B cell (primary cell): ENCODE measurements around the gene TTC34. TPM values are rescaled to one million over a fixed set of nuclear protein-coding genes. Genes with fewer than 3 reads are reported as not detected.

Experiments used
- ATAC-seq: fragments of 200-7000 bp; cut with Tn5 transposase; one replicate; pipeline ENCODE4 v1.10.0; 2021; ENCODE audit warnings: low read depth, mild to moderate bottlenecking, moderate number of reproducible peaks, moderate library complexity
- CTCF ChIA-PET: fragments of 350-600 bp; sonication (Branson Sonifier 250); formaldehyde crosslinking; loops from one replicate; lab custom pipeline; 2021; ENCODE audit warnings: antibody characterized with exemption, inconsistent platforms; lab: Charles Lee
- POLR2A ChIA-PET: fragments of 350-600 bp; sonication (Branson Sonifier 250); formaldehyde crosslinking; loops from one replicate; lab custom pipeline; 2021; ENCODE audit warnings: antibody characterized with exemption; lab: Charles Lee
- DNase-seq: peaks from one replicate; pipeline ENCODE4 v3.0.0; 2013
- H2AFZ ChIP-seq: 2 replicates; pipeline ENCODE4 v1.6.1; 2012; ENCODE audit warnings: mild to moderate bottlenecking, low read depth, low read length; ENCODE audit not compliant: insufficient read depth, poor library complexity, severe bottlenecking
- H3K27ac ChIP-seq, 2 donors: 1 replicate in 1 of 2; 2 replicates in 1 of 2; pipeline ENCODE4 v1.5.1; 2012 to 2013; ENCODE audit warnings: low read length in 2 of 2, mild to moderate bottlenecking in 2 of 2, moderate library complexity in 1 of 2
- H3K27me3 ChIP-seq, 4 experiments: fragments of 200-600 bp in 1 of 4; sonication (generic) in 1 of 4; replicated peaks in 1 of 4; 1 replicate in 2 of 4; 2 replicates in 2 of 4; pipeline versions ENCODE4 v1.6.1 to v1.7.0; 2013 to 2016; ENCODE audit warnings: low read length in 3 of 4, mild to moderate bottlenecking in 2 of 4, mixed read lengths in 1 of 4, moderate library complexity in 1 of 4; ENCODE audit not compliant: insufficient read depth in 4 of 4, control insufficient read depth in 3 of 4; ENCODE audit errors: control extremely low read depth in 1 of 4
- H3K36me3 ChIP-seq, 2 experiments: replicated peaks in 1 of 2; 1 replicate in 1 of 2; 2 replicates in 1 of 2; pipeline versions ENCODE4 v1.6.1 to v1.7.1; 2013; ENCODE audit warnings: low read length in 1 of 2; ENCODE audit not compliant: insufficient read depth in 2 of 2, control insufficient read depth in 1 of 2; ENCODE audit errors: control extremely low read depth in 1 of 2, extremely low read depth in 1 of 2
- H3K4me1 ChIP-seq, 2 donors: fragments of 200-600 bp in 1 of 2; sonication (generic) in 1 of 2; 1 replicate in 1 of 2; 2 replicates in 1 of 2; pipeline versions ENCODE4 v1.5.1 to v1.6.1; 2013 to 2017; ENCODE audit warnings: low read length in 2 of 2; ENCODE audit not compliant: control insufficient read depth in 2 of 2, insufficient read depth in 2 of 2
- H3K4me2 ChIP-seq: replicated peaks from 2 replicates; pipeline ENCODE3; 2012; ENCODE audit warnings: mild to moderate bottlenecking, low read depth, low read length; ENCODE audit not compliant: poor library complexity, severe bottlenecking
- H3K4me3 ChIP-seq, 5 experiments: fragments of 200-600 bp in 1 of 5; sonication (generic) in 1 of 5; 1 replicate in 3 of 5; 2 replicates in 2 of 5; pipeline versions ENCODE4 v1.5.1 to v1.7.0; 2011 to 2016; ENCODE audit warnings: low read length in 4 of 5, mild to moderate bottlenecking in 4 of 5, low read depth in 2 of 5, control low read depth in 1 of 5, moderate library complexity in 1 of 5; ENCODE audit not compliant: insufficient read depth in 1 of 5; ENCODE audit errors: control extremely low read depth in 1 of 5, extremely low read depth in 1 of 5
- H3K79me2 ChIP-seq: fragments of 200-600 bp; sonication (generic); one replicate; pipeline ENCODE4 v1.6.0; 2016; ENCODE audit warnings: low read length; ENCODE audit not compliant: control insufficient read depth, insufficient read depth
- H3K9ac ChIP-seq: fragments of 200-600 bp; sonication (generic); 2 replicates; pipeline ENCODE4 v1.6.1; 2017; ENCODE audit warnings: mild to moderate bottlenecking, low read length, moderate library complexity
- H3K9me3 ChIP-seq, 3 donors: one replicate each; pipeline versions ENCODE4 v1.6.1 to v1.7.1; 2013; ENCODE audit warnings: low read length in 2 of 3; ENCODE audit not compliant: control insufficient read depth in 2 of 3, insufficient read depth in 1 of 3; ENCODE audit errors: control extremely low read depth in 1 of 3
- H4K20me1 ChIP-seq: 2 replicates; pipeline ENCODE4 v1.6.0; 2012; ENCODE audit warnings: mild to moderate bottlenecking, low read length; ENCODE audit not compliant: insufficient read depth, control insufficient read depth, poor library complexity, severe bottlenecking
- H3K27ac Mint-ChIP-seq: one replicate; pipeline ENCODE4 v1.8.0; 2021; ENCODE audit warnings: mixed read lengths
- H3K27me3 Mint-ChIP-seq: one replicate; pipeline ENCODE4 v1.8.0; 2021; ENCODE audit warnings: mixed read lengths
- H3K4me1 Mint-ChIP-seq: one replicate; pipeline ENCODE4 v1.8.0; 2021; ENCODE audit warnings: mixed read lengths
- H3K4me3 Mint-ChIP-seq: one replicate; pipeline ENCODE4 v1.8.0; 2021; ENCODE audit warnings: mixed read lengths
- H3K9me3 Mint-ChIP-seq: one replicate; pipeline ENCODE4 v1.8.0; 2022; ENCODE audit warnings: mixed read lengths; ENCODE audit not compliant: insufficient read depth
- EZH2 ChIP-seq: IDR thresholded peaks from 2 replicates; pipeline ENCODE4 v1.6.1; 2012; ENCODE audit warnings: borderline replicate concordance, low read depth, mild to moderate bottlenecking, moderate library complexity, low read length; ENCODE audit not compliant: insufficient read depth, poor library complexity, severe bottlenecking
- WGBS: methylation state at CpG from one replicate; pipeline ENCODE4 v1.1.5; 2013; ENCODE audit warnings: missing lambda C conversion rate; ENCODE audit not compliant: insufficient coverage; 5-methylcytosine and 5-hydroxymethylcytosine counted together
- intact Hi-C: fragments of 100-400 bp; cut with micrococcal nuclease; formaldehyde crosslinking; loops from one replicate; pipeline ENCODE4 v1.10.0; 2022
- polyA plus RNA-seq: library from polyadenylated mRNA; depleted of rRNA; stranded (reverse); fragments of >200 nt; gene quantifications from 2 replicates; pipeline ENCODE4 v1.2.3, GENCODE V29; 2012
- total RNA-seq, 2 donors: library from RNA; stranded (reverse); fragments of 120-200 nt in 1 of 2; gene quantifications; 1 replicate in 1 of 2; 2 replicates in 1 of 2; pipeline versions ENCODE4 v1.2.3 to v1.2.4, GENCODE V29; 2013 to 2022
- TF ChIP-seq, protein P1 (sequence below): fragments of 200-600 bp; IDR thresholded peaks from one replicate; pipeline ENCODE4 v1.8.0; 2022; ENCODE audit warnings: antibody characterized with exemption, mild to moderate bottlenecking

TTC34 gene
- total and polyA plus RNA-seq, 2 donors (not counting 1 experiment from before 2014, with no cell fraction given), result 2.1 to 8.1 TPM

DNA sequence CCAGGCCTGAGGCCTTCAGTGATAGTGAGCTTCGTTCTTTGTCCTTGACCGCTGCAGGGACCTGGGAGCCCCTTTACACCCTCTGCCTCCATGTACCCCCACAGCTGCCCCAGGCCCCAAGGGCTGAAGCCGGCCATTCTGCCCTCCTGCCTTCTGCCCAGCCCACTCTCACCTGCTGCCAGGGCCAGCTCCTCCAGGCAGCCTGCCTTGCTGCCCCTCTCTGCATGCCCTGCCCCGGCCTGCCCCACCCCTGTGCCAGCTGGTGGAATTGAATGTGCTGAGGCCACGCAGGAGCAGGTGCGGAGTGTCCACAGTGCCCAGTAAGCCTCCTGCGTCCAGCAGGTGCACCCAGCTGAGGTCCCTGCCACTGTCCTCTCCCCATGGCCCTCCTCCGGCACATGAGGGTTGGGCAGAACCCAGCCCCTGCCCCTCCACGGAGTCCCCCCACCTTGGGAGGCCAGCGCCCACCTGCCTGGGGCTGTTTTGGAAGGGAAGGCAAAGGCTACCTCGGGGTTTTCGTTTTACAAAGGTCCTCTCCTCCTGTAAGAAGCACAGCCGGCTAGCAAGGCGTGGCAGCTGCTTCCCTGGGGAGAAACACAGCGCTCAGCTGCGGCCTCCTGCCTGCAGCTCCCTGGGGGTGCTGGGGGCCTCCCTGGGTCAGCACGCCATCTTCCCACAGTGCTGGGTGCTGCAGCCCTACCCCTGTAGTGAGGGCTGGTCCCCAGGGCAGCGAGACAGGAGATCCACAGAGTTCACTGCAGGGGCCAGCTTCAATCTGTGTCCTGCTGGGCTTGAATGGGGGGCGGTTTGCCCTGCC is 189.7 kb downstream of the TTC34 start:
- H3K4me1 Mint-ChIP-seq, result no peaks in the 10 kb centered on the region
- ChIA-PET CTCF (no interaction called here), POLR2A (no interaction called here)
- intact Hi-C loops, result no loop called here
- Histone ChIP-seq H4K20me1 (no peaks in the 10 kb centered on the region), H3K4me2 (no peak overlapping the region), H3K4me3 (no peak overlapping the region), H2AFZ (no peak overlapping the region), H3K9me3 (peaks cover 4 to 25% (median 8%) of the 10 kb centered on the region in 3 donors), H3K9ac (no peak overlapping the region), H3K36me3 (no peaks in the 10 kb centered on the region), H3K27me3 (peaks cover 0 to 27% (median 3%) of the 10 kb centered on the region in 4 experiments), H3K79me2 (no peaks in the 10 kb centered on the region), H3K4me1 (no peaks in the 10 kb centered on the region), H3K27ac (no peak overlapping the region)
- no peak overlapping the region for H3K4me3 Mint-ChIP-seq
- TF ChIP-seq, protein P1, sequence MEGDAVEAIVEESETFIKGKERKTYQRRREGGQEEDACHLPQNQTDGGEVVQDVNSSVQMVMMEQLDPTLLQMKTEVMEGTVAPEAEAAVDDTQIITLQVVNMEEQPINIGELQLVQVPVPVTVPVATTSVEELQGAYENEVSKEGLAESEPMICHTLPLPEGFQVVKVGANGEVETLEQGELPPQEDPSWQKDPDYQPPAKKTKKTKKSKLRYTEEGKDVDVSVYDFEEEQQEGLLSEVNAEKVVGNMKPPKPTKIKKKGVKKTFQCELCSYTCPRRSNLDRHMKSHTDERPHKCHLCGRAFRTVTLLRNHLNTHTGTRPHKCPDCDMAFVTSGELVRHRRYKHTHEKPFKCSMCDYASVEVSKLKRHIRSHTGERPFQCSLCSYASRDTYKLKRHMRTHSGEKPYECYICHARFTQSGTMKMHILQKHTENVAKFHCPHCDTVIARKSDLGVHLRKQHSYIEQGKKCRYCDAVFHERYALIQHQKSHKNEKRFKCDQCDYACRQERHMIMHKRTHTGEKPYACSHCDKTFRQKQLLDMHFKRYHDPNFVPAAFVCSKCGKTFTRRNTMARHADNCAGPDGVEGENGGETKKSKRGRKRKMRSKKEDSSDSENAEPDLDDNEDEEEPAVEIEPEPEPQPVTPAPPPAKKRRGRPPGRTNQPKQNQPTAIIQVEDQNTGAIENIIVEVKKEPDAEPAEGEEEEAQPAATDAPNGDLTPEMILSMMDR, result no peak
- TF ChIP-seq EZH2, result no peak
- WGBS, result 81% methylated on average over 17 of the region's 19 CpGs
- peaks cover 32% of the 10 kb centered on the region for H3K27me3 Mint-ChIP-seq
- ATAC-seq (peak; percentile 36), DNase-seq (no peak)
- H3K9me3 Mint-ChIP-seq, result peaks cover 15% of the 10 kb centered on the region
- H3K27ac Mint-ChIP-seq, result no peak overlapping the region

DNA sequence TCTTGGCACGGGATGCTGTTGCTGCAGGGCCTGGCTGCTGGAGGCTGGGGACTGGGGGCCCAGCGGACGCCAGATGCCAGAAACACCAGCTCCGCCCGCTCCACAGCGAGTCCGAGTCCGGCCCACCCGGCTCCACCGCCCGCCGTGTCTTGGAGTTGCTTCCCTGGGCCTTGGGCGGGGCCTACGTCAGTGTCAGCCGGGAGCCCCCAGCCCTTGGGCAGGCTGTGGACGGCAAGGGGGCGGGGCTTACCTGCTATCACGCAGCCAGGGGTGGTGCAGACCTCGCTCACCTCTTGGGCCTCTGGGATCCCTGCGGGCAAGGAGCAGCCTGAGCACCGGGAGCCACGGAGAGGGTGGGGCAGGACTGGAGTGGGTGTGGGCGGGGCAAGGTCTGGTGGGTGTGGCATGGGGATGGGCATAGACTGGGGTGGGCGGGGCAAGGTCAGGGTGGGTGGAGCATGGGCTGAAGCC is 190.4 kb downstream of the TTC34 start:
- H3K9me3 ChIP-seq, result peaks cover 4 to 20% (median 8%) of the 10 kb centered on the region in 3 donors
- H3K79me2 ChIP-seq, result no peaks in the 10 kb centered on the region
- no peaks in the 10 kb centered on the region for H4K20me1 ChIP-seq
- no peak overlapping the region for H3K27ac Mint-ChIP-seq
- H2AFZ ChIP-seq, result peak overlapping the region; percentile 10
- H3K27me3 Mint-ChIP-seq, result peaks cover 28% of the 10 kb centered on the region
- H3K27ac ChIP-seq, result no peak overlapping the region
- DNase-seq, result no peak
- 27% methylated on average over 18 of the region's 24 CpGs for WGBS
- ATAC-seq, result peak; percentile 58
- ChIA-PET POLR2A (no interaction called here), CTCF (no interaction called here)
- H3K27me3 ChIP-seq, result peaks cover 0 to 27% (median 3%) of the 10 kb centered on the region in 4 experiments
- H3K4me1 Mint-ChIP-seq, result no peaks in the 10 kb centered on the region
- H3K9ac ChIP-seq, result no peak overlapping the region
- H3K4me2 ChIP-seq, result peak overlapping the region; percentile 24
- H3K4me1 ChIP-seq, result no peaks in the 10 kb centered on the region
- H3K4me3 ChIP-seq, result no peak overlapping the region
- H3K36me3 ChIP-seq, result no peaks in the 10 kb centered on the region
- H3K9me3 Mint-ChIP-seq, result peaks cover 15% of the 10 kb centered on the region
- no peak overlapping the region for H3K4me3 Mint-ChIP-seq
- no peak for TF ChIP-seq EZH2
- TF ChIP-seq, protein P1, result no peak
- intact Hi-C loops, result no loop called here
